Fibroblast of skin of left quadriceps (primary cell): ENCODE data around the gene MGST3.
A peak's percentile ranks its signal among the peaks of the same experiment; 100 is the strongest.
"Not testable (repeated sequence)": the region's sequence is repeated elsewhere in the genome, so short reads cannot be mapped to it uniquely, and the experiment has no call there.

ENCODE experiments used
- DNase-seq, 2 experiments: peaks; one replicate each; pipeline ENCODE4 v3.0.0-alpha.2; 2013; ENCODE audit warnings: low read depth in 2 of 2

MGST3 gene

DNA sequence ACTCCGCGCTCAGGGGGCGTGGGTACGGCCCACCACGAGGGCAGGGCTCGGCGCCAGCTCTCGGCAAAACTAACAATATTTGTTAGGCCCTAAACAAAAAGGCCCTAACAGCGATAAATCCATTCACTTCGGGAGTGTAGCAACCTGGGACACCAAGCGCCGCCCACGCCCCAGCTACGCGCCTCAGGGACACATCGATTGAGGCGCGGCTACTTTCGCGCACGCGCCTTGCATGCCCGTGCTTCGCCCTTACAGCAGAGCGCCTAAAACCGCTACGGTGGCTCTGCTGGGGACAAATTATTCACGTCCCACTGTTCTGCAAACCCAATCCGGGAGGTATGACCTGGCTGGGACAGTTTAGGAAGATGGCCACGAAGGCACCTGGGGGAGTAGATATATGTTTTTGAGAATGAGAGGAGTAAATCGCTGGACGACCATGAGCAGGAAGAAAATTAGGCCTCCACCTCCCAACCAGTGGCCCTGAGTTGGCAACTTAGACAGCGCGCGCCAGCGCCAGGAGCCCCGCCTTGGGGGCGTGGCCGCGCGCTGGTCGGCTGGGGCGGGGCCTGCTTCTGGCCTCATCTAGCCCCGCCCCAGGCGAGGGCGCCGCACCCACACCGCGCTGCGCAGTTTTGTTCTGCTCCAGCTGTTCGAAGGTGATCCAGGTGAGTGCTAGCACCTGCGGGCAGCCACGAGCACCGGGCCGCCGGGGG is at the start of gene MGST3:
MGST3 (plus strand) TSS at position 606 of the 713 bp plus-strand sequence. CDS start 18,614 bp downstream, outside the sequence.
- DNase-seq: peak; percentile 96 to 97

DNA sequence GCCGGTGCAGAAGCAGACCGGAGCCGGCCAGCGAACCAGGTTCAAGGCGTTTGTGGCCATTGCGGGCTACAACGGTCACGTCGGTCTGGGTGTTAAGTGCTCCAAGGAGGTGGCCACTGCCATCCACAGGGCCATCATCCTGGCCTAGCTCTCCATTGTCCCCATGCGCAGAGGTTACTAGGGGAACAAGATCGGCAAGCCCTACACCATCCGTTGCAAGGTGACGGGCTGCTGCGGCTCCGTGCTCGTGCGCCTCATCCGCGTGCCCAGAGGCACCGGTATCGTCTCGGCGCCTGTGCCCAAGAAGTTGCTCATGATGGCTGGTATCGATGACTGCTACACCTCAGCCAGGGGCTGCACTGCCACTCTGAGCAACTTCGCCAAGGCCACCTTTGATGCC is 49.1 kb upstream of the MGST3 start:
- no peak for DNase-seq

GRCh38 chr1:165586398-165586797 is 44.6 kb upstream of the MGST3 start:
- no peak for DNase-seq

- DNase-seq: not testable (repeated sequence)
Observed at GRCh38 chr1:165591391-165591790, 39.6 kb upstream of the MGST3 start.

DNA sequence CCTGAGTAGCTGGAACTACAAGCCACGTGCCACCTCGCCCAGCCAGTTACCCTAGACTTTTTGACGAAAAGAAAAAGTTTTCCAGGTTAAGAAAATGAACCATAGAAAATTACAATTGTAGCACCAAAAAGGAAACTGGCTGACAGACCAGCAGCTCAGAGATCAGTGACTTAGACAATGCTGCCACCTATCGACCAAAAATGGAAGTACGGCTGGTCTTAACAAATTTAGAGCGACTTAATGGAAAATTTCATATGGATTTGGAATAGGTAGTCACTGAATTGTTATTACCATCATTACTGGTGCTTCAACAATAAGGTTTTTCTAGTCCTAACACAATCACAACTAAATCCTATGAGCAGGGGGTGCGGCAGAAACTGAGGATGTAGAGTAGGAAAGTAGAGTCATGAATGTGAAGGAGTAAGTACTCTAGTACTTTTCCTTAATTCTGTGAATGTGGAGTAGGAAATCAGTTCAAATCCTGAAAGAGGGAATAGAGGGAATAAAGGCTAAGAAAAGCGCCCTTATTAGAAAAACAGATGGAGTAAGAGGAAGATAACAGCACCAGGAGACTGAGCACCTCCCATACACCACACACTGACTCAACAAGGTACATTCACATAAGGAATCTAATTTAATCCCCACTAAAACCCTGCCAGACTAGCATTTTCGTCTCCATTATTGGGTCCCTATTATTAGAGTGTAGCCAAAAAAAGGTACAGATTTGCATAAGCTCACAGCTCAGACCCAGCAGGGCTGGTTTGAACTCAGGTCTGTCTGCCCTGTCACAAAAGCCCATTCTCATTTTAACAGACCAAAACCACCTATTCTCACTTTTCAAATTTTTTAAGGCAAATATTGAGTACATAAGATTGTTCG is 37.9 kb upstream of the MGST3 start:
- DNase-seq: peak; percentile 53 to 57

GRCh38 chr1:165595246-165595938 is 35.6 kb upstream of the MGST3 start:
- peak; percentile 93 for DNase-seq

GRCh38 chr1:165597883-165598675 is 33.0 kb upstream of the MGST3 start:
- peak; percentile 91 to 92 for DNase-seq

DNA sequence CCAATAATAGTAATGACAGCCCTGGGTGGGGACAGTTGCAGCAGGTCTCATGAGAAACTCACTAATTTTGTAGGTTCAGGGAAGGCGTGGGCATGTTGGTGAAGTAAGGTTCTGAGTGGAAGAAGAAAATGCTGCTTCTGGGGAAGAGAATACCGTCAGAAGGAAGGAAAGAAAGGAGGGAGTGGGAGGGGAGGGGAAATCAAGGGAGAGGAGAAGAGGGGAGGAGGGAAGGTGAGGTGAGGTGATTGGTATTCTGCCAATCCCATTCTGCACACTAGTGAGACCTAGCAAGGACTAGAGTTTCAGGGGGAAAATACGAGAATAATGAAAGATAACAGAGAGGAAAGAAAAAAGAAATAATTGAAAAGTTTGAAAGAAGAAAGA is 32.4 kb upstream of the MGST3 start:
- DNase-seq: no peak

DNA sequence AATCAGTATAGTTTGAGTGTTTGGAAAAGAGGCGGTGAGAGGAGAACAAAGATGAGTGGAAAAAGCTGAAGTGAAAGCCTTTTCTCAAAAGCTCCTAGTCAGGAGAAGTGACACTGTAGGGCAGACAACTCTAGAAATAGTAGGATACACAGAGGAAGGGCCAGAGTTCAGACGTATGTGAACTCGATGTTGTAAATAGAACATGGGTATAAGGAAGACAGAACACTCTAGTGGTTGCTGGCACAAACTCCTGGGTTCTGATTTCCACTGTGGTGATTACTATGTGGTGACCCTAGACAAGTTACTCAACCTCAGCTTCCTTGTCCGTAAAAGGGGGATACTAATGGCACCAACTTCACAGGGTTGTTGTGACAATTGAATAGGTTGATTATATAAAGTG is 30.2 kb upstream of the MGST3 start:
- no peak for DNase-seq

DNA sequence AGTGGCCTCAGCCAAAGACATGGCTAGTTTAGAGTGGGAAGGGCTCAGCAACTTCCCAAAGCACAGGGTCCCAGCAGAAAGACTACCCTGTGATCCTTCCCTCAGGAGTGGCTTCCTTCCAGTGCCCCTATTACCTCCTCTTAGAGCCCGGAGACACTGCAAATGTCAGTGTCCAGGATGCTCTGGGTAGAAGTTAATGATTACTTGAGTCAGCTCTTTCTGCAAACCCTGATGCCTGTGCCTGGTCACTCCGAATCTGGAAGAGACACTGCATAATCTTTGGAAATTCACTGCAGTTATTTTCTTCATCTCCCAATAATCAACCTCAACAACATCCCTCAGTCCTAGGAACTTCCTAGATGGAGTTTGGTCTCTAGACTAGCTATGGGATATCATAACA is 27.2 kb upstream of the MGST3 start:
- no peak for DNase-seq

DNA sequence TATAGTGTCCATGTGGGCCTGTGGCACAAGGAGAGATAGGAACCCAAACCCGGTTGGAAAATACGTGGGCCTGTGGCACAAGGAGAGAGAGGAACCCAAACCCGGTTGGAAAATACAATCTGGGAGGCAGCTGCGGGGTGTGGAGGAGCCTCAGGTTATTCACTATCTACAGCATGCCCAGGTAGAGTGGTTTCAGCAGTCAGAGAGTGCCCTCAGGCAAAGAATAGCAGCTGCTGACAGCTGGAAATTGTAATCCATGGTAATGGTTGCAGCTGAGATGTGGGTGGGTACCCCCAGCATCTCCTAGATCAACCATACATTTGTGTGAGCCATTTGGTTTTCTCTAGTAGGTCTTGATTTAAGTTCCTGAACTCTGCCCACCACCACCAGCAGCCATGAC is 25.8 kb upstream of the MGST3 start:
- no peak for DNase-seq

GRCh38 chr1:165606676-165607075 is 24.4 kb upstream of the MGST3 start:
- DNase-seq: not testable (repeated sequence)

DNA sequence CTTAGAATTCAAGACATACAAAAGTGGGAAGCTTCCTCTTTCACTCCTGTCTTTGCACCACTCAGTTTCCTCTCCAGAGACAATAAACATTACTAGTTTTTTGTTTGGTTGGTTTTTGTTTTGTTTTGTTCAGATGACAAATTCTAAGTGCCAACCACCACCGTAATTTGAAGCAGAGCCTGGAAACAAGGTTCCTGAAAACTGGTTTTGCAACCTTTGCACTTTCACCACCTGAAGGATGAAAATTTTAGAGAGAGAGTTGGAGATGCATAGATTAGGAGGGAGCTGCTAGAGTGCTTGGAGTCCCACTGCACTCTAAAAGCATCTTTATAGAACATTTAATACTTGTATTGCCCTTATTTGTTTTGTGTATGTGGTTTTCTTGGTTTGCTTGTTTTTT is 20.2 kb upstream of the MGST3 start:
- DNase-seq: no peak

GRCh38 chr1:165612062-165612461 is 19.0 kb upstream of the MGST3 start:
- DNase-seq: no peak

- no peak for DNase-seq
Observed at GRCh38 chr1:165616054-165616612, 14.9 kb upstream of the MGST3 start.

- DNase-seq: no peak
Observed at GRCh38 chr1:165616987-165617546, 14.0 kb upstream of the MGST3 start.

DNA sequence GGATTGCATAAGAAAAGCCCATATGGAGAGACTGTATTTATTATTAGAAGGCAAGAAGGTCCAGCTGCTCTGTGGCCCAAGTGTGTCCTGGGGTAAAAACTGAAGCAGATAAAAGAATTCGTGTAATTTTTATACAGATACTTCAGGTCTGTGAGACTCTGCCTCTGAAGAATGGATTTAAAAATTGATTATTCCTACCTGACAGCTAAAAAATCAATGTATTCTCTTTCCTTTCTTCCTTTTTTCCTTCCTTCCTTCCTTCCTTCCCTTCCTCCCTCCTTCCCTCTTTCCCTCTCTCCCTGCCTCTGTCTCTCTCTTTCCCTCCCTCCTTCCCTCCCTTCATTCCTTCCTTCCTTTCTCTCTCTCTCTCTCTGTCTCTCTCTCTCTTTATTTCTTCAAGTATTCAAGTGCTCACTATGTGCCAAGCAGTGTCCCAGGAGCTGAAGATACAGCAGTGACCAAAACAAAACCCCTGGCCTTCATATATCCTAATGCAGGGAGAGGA is 11.3 kb upstream of the MGST3 start:
- DNase-seq: no peak

- DNase-seq: no peak
Observed at GRCh38 chr1:165623624-165624023, 7.4 kb upstream of the MGST3 start.

GRCh38 chr1:165624441-165624840 is 6.6 kb upstream of the MGST3 start:
- no peak for DNase-seq

DNA sequence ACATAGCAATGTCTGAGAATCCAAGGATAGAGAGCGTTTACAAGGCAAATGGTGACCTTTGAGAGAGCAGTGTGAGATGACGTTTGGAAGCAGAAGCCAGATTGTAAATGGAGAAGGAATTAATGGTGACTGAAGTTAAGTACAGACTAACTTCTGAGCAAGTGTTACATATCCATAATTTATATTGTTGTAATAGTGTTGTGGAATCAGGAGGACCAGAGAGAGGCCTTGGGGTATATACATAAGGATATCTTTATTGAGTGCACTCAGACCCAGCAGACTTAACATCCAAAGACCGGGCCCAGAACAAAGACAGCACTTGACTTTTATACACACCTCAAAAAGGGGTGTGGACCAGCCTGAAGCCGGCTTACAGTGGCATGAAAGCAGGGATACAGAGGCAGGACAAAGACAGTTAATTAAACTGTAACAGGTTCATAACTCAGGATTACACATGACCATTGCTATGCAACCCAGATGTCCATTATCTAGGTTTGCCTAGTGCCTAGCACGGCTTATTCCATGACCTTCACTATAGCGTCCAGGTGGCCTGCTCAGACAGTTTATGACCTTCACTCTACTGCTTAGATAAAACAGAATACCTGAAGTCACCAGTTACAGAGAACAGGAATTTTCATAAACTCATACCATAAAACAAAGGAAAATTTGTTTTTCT is 2.7 kb upstream of the MGST3 start:
- DNase-seq: no peak
